Tibial nerve (tissue), 4 donors: ENCODE results near the gene EP400. TPM values are rescaled to one million over a fixed set of nuclear protein-coding genes. Genes with fewer than 3 reads are reported as not detected.

Experiments
- DNase-seq, 2 donors: peaks; one replicate each; pipeline ENCODE4 v3.0.0-alpha.2; 2019; ENCODE audit warnings: low spot score in 2 of 2
- H3K27ac ChIP-seq, 4 donors: fragments of 200-600 bp; sonication (generic) in 3 of 4; one replicate each; pipeline ENCODE4 v1.5.1; 2017 to 2019; ENCODE audit warnings: mild to moderate bottlenecking in 1 of 4
- H3K27me3 ChIP-seq, 2 donors: fragments of 200-600 bp; sonication (generic) in 1 of 2; one replicate each; pipeline versions ENCODE4 v1.5.1 to v1.6.0; 2017 to 2019
- H3K36me3 ChIP-seq, 3 donors: fragments of 200-600 bp; sonication (generic); one replicate each; pipeline ENCODE4 v1.5.1; 2018 to 2019
- H3K4me1 ChIP-seq, 4 donors: fragments of 200-600 bp; sonication (generic) in 3 of 4; one replicate each; pipeline ENCODE4 v1.5.1; 2017 to 2019
- H3K4me3 ChIP-seq, 4 donors: fragments of 200-600 bp; sonication (generic) in 3 of 4; one replicate each; pipeline ENCODE4 v1.5.1; 2017 to 2019; ENCODE audit warnings: mild to moderate bottlenecking in 1 of 4, moderate library complexity in 1 of 4
- H3K9me3 ChIP-seq, 4 donors: fragments of 200-600 bp; sonication (generic) in 3 of 4; one replicate each; pipeline ENCODE4 v1.5.1; 2017 to 2019
- CTCF ChIP-seq, 5 experiments: fragments of 200-600 bp in 3 of 5; fragments of 450-650 bp in 2 of 5; sonication (generic) in 3 of 5; IDR thresholded peaks; one replicate each; pipeline ENCODE4 v1.5.1; 2016 to 2019; ENCODE audit warnings: antibody characterized with exemption in 5 of 5, mild to moderate bottlenecking in 3 of 5, moderate library complexity in 2 of 5
- EP300 ChIP-seq, 2 donors: sonication (generic); formaldehyde crosslinking; IDR thresholded peaks; one replicate each; pipeline ENCODE4 v1.6.1; 2017; ENCODE audit warnings: antibody characterized with exemption in 2 of 2, mild to moderate bottlenecking in 1 of 2
- POLR2A ChIP-seq, 2 donors: fragments of 450-650 bp; IDR thresholded peaks; one replicate each; pipeline ENCODE4 v1.6.1; 2017; ENCODE audit warnings: antibody characterized with exemption in 2 of 2, mild to moderate bottlenecking in 2 of 2, moderate library complexity in 2 of 2
- WGBS, 2 donors: methylation state at CpG; one replicate each; pipeline ENCODE4 v1.1.5; 2018; 5-methylcytosine and 5-hydroxymethylcytosine counted together
- total RNA-seq, 4 donors: library from RNA; depleted of rRNA; stranded (reverse); fragments of >200 nt; gene quantifications; one replicate each; pipeline ENCODE4 v1.1.0, GENCODE V29; 2016

The EP400 gene
- total RNA-seq, 4 donors from 2014 or later: 27.8 to 41.4 (median 32.2) TPM

GRCh38 chr12:132014092-132014914 lies 64.6 kb downstream of the EP400 start:
- 89 to 90% methylated on average over 22 of the region's 22 CpGs for WGBS, 2 donors
- H3K4me3 ChIP-seq: no peak overlapping the region
- H3K27me3 ChIP-seq: no peaks in the 10 kb centered on the region
- H3K9me3 ChIP-seq: no peaks in the 10 kb centered on the region
- peaks cover 9 to 96% (median 32%) of the 10 kb centered on the region in 3 donors for H3K36me3 ChIP-seq
- DNase-seq: no peak
- no peak overlapping the region for H3K27ac ChIP-seq
- no peaks in the 10 kb centered on the region for H3K4me1 ChIP-seq
- no peak for TF ChIP-seq POLR2A (IDR thresholded peaks at IDR 0.05)
- TF ChIP-seq CTCF (IDR thresholded peaks at IDR 0.05): no peak
- TF ChIP-seq EP300 (IDR thresholded peaks at IDR 0.05): no peak

- Histone ChIP-seq H3K27ac (no peak overlapping the region), H3K4me3 (no peak overlapping the region), H3K36me3 (peaks cover 9 to 100% (median 38%) of the 10 kb centered on the region in 3 donors), H3K9me3 (no peaks in the 10 kb centered on the region), H3K27me3 (no peaks in the 10 kb centered on the region), H3K4me1 (no peaks in the 10 kb centered on the region)
- TF ChIP-seq CTCF (IDR thresholded peaks at IDR 0.05): no peak
- no peak for TF ChIP-seq POLR2A (IDR thresholded peaks at IDR 0.05)
- no peak for TF ChIP-seq EP300 (IDR thresholded peaks at IDR 0.05)
- no peak for DNase-seq
- 88 to 92% methylated on average over 7 of the region's 7 CpGs for WGBS, 2 donors
Observed at GRCh38 chr12:132014915-132015280, 65.2 kb downstream of the EP400 start.

- Histone ChIP-seq H3K4me3 (no peak overlapping the region), H3K4me1 (no peaks in the 10 kb centered on the region), H3K36me3 (peaks cover 9 to 100% (median 41%) of the 10 kb centered on the region in 3 donors), H3K27ac (no peak overlapping the region), H3K9me3 (no peaks in the 10 kb centered on the region), H3K27me3 (no peaks in the 10 kb centered on the region)
- WGBS, 2 donors: 93 to 95% methylated on average over 21 of the region's 21 CpGs
- no peak for DNase-seq
- TF ChIP-seq CTCF (IDR thresholded peaks at IDR 0.05): no peak
- TF ChIP-seq EP300 (IDR thresholded peaks at IDR 0.05): no peak
- no peak for TF ChIP-seq POLR2A (IDR thresholded peaks at IDR 0.05)
Observed at GRCh38 chr12:132015686-132016430, 66.1 kb downstream of the EP400 start.

GRCh38 chr12:132018193-132018916 lies 68.6 kb downstream of the EP400 start:
- TF ChIP-seq POLR2A (IDR thresholded peaks at IDR 0.05): no peak
- no peak for TF ChIP-seq EP300 (IDR thresholded peaks at IDR 0.05)
- no peak for TF ChIP-seq CTCF (IDR thresholded peaks at IDR 0.05)
- Histone ChIP-seq H3K4me1 (no peaks in the 10 kb centered on the region), H3K27ac (no peak overlapping the region), H3K4me3 (no peak overlapping the region), H3K36me3 (peaks cover 5 to 100% (median 28%) of the 10 kb centered on the region in 3 donors), H3K27me3 (no peaks in the 10 kb centered on the region), H3K9me3 (no peaks in the 10 kb centered on the region)
- WGBS, 2 donors: 86 to 88% methylated on average over 18 of the region's 18 CpGs
- DNase-seq: no peak
